Breast epithelium (tissue), 4 donors: Measurements from ENCODE around the gene CABP2. TPM values are rescaled to one million over a fixed set of nuclear protein-coding genes. Genes with fewer than 3 reads are reported as not detected.
A peak's percentile ranks its signal among the peaks of the same experiment; 100 is the strongest.

Source experiments
- DNase-seq, 2 donors: peaks; one replicate each; pipeline ENCODE4 v3.0.0-alpha.2; 2019; ENCODE audit warnings: low spot score in 2 of 2
- H3K27ac ChIP-seq, 2 donors: fragments of 200-600 bp; sonication (generic) in 1 of 2; one replicate each; pipeline ENCODE4 v1.5.1; 2016 to 2019; ENCODE audit warnings: mild to moderate bottlenecking in 1 of 2
- H3K27me3 ChIP-seq, 2 donors: fragments of 200-600 bp; sonication (generic) in 1 of 2; one replicate each; pipeline versions ENCODE4 v1.5.1 to v1.6.0; 2017 to 2019; ENCODE audit warnings: control low read depth in 1 of 2, mild to moderate bottlenecking in 1 of 2
- H3K36me3 ChIP-seq: fragments of 200-600 bp; one replicate; pipeline ENCODE4 v1.5.1; 2019
- H3K4me1 ChIP-seq, 2 donors: fragments of 200-600 bp; sonication (generic); one replicate each; pipeline ENCODE4 v1.5.1; 2016 to 2019; ENCODE audit warnings: control low read depth in 1 of 2
- H3K4me3 ChIP-seq, 3 donors: fragments of 200-600 bp; sonication (generic); 1 replicate in 2 of 3; 2 replicates in 1 of 3; pipeline ENCODE4 v1.5.1; 2016 to 2019; ENCODE audit warnings: mild to moderate bottlenecking in 3 of 3, moderate library complexity in 2 of 3
- H3K9me3 ChIP-seq, 2 donors: fragments of 200-600 bp; sonication (generic) in 1 of 2; one replicate each; pipeline ENCODE4 v1.5.1; 2016 to 2019; ENCODE audit warnings: control low read depth in 1 of 2
- CTCF ChIP-seq, 3 donors: fragments of 450-650 bp; IDR thresholded peaks; one replicate each; pipeline ENCODE4 v1.5.1; 2016 to 2017; ENCODE audit warnings: antibody characterized with exemption in 3 of 3, mild to moderate bottlenecking in 3 of 3, moderate library complexity in 3 of 3
- POLR2A ChIP-seq: fragments of 450-650 bp; IDR thresholded peaks from one replicate; pipeline ENCODE4 v1.6.1; 2016; ENCODE audit warnings: antibody characterized with exemption, mild to moderate bottlenecking, moderate library complexity
- POLR2AphosphoS5 ChIP-seq, 3 donors: sonication (generic); formaldehyde crosslinking; IDR thresholded peaks; one replicate each; pipeline ENCODE4 v1.6.1; 2017; ENCODE audit warnings: antibody characterized with exemption in 3 of 3
- intact Hi-C: fragments of 100-400 bp; cut with DNase I; formaldehyde crosslinking; loops from one replicate; pipeline ENCODE4 v1.15.1; 2023; ENCODE audit warnings: low total_unique reads
- total RNA-seq, 3 donors: library from RNA; depleted of rRNA; stranded (reverse); fragments of >200 nt; gene quantifications; one replicate each; pipeline ENCODE4 v1.1.0, GENCODE V29; 2016

Gene CABP2
- total RNA-seq, 3 donors from 2014 or later = not detected

- no peaks in the 10 kb centered on the region for H3K9me3 ChIP-seq
- H3K36me3 ChIP-seq = no peaks in the 10 kb centered on the region
- H3K27me3 ChIP-seq = no peaks in the 10 kb centered on the region
- peak; percentile 99 for DNase-seq
- H3K4me3 ChIP-seq = peak within 1 kb of the TSS; percentile 55 to 82 (median 77)
- TF ChIP-seq POLR2A (peak; percentile 44), CTCF (IDR thresholded peaks at IDR 0.05) (no peak), POLR2AphosphoS5 (IDR thresholded peaks at IDR 0.05) (peak; percentile 10 to 25 (median 22))
- intact Hi-C loops = loop anchor here (10.0 kb wide), 1 partner anchor 113 kb away; the partner anchor contains the start of gene RAD9A
- peak within 1 kb of the TSS; percentile 98 for H3K27ac ChIP-seq
- peaks cover 17 to 27% of the 10 kb centered on the region in 2 donors for H3K4me1 ChIP-seq
Observed at GRCh38 chr11:67507864-67508485, 15.3 kb downstream of the CABP2 start, which contains the start of gene CDK2AP2. Gene CDK2AP2, minus strand, starts transcription at chr11:67508162. Its CDS starts 80 bp downstream, at chr11:67508082.

DNA sequence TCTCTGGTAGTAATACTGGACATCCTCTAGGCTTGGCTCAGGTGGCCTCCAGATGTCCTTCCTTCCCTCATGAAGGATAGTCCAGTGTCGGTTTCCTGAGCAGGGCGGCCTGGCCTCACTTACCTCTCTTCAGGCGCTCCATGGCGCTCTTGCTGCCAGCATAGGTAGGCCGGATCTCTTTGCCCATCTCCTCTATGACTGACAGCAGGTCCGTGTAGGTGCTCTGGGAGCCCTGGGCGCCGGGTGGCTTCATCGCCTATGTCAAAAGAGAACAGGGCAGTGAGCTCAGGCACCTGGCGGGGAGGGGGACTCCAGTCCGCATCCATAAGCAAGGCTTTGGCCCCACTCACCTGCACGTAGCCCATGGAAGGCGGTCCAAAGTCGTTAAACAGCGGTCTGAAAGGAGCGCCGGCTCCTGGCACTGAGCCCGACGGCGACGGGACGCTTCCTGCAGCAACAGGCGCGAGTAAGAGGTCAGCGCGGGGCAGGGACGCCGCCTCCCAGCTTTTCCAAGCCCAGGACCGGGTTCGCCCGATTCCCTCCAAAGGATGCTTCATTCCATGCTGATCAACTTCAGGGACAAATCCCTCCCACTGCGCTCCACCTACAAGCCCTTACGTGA, 15.9 kb downstream of the CABP2 start:
- Histone ChIP-seq H3K27ac (peak overlapping the region; percentile 98), H3K9me3 (no peaks in the 10 kb centered on the region), H3K36me3 (no peaks in the 10 kb centered on the region), H3K4me1 (peaks cover 17 to 27% of the 10 kb centered on the region in 2 donors), H3K27me3 (no peaks in the 10 kb centered on the region), H3K4me3 (peak overlapping the region; percentile 55 to 82 (median 77))
- TF ChIP-seq POLR2A (no peak), CTCF (IDR thresholded peaks at IDR 0.05) (no peak), POLR2AphosphoS5 (IDR thresholded peaks at IDR 0.05) (no peak)
- intact Hi-C loops = loop anchor here (10.0 kb wide), 1 partner anchor 113 kb away; the partner anchor contains the start of gene RAD9A
- DNase-seq = peak in 1 of 2 donors; percentile 69

- Histone ChIP-seq H3K36me3 (no peaks in the 10 kb centered on the region), H3K9me3 (no peaks in the 10 kb centered on the region), H3K4me3 (peak overlapping the region in 2 of 3 donors; percentile 70 to 77), H3K4me1 (peaks cover 17 to 27% of the 10 kb centered on the region in 2 donors), H3K27ac (peak overlapping the region; percentile 98), H3K27me3 (no peaks in the 10 kb centered on the region)
- TF ChIP-seq CTCF (IDR thresholded peaks at IDR 0.05) (peak in 1 of 3 donors; percentile 24), POLR2A (no peak), POLR2AphosphoS5 (IDR thresholded peaks at IDR 0.05) (no peak)
- DNase-seq = no peak
- intact Hi-C loops = loop anchor here (10.0 kb wide), 1 partner anchor 112 kb away; the partner anchor contains the start of gene RAD9A
Observed at GRCh38 chr11:67506426-67507051, 16.7 kb downstream of the CABP2 start.

DNA sequence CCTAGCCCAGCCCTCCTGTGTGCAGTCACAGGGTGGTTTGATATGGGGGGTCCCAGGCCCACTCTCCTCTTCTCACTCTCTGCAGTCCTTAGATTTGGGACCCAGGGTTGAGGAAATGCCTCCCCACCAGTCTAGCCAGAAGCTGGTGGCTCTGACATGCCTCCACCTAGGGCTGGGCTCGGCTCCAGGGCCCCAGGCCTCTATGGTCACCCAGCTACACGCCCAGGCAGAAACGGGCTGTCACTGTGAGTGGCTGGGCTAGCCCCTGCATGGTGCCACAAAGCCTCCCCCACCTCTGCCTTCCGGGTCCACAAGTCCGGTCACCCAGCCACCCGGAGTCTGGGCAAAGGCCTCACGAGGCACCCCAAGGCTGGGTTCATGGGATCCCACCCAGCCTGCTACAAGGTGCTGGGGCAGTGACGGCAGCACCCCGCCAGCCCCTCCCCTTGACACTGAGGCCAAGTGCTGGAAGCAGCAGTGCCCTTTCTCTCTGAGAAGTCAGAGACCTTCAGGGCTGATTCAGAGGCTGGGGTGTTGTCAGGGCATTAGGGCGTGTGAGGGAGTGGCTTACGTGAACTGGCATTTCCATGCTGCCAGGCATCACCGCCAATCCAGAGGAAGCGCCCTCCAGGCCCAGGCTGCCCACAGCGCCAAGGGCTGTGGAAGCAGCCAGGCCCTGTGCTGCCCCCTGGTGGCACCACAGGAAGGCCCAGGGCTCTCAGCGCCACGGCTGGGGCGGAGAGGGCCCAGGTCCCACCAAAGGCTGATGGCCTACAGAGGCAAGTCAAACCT, 17.4 kb downstream of the CABP2 start:
- Histone ChIP-seq H3K27me3 (no peaks in the 10 kb centered on the region), H3K4me1 (peaks cover 17 to 27% of the 10 kb centered on the region in 2 donors), H3K9me3 (no peaks in the 10 kb centered on the region), H3K4me3 (peak overlapping the region; percentile 59 to 70 (median 70)), H3K36me3 (no peaks in the 10 kb centered on the region), H3K27ac (peak overlapping the region; percentile 98)
- peak; percentile 78 to 97 (median 92) for TF ChIP-seq CTCF (IDR thresholded peaks at IDR 0.05)
- peak in 2 of 3 donors; percentile 44 to 65 for TF ChIP-seq POLR2AphosphoS5 (IDR thresholded peaks at IDR 0.05)
- no peak for TF ChIP-seq POLR2A
- DNase-seq = peak; percentile 85
- intact Hi-C loops = loop anchor here (10.0 kb wide), 1 partner anchor 111 kb away; the partner anchor contains the start of gene RAD9A
